Measurements from ENCODE around the gene OSBP2.

GRCh38 chr22:30718491-30718890 lies 23.8 kb downstream of the OSBP2 start:
- no peak for TF ChIP-seq CTCF (optimal IDR thresholded peaks at IDR 0.05 in 1 of 3, IDR thresholded peaks at IDR 0.05 in 1 of 3, conservative IDR thresholded peaks at IDR 0.05 in 1 of 3; ENCODE audit: extremely low read depth in 1 of 3, insufficient read depth in 2 of 3, low read length in 3 of 3)
- TF ChIP-seq EZH2 (IDR thresholded peaks at IDR 0.05; ENCODE audit: low read length) = no peak

All from keratinocyte (primary cell).